ENCODE results near the gene CEACAM21.

The CEACAM21 gene

GRCh38 chr19:41575998-41576397 lies at the start of gene CEACAM21:
Gene CEACAM21, plus strand, starts transcription at chr19:41576166. Its CDS starts 109 bp downstream, at chr19:41576275.
- peak; percentile 59 for DNase-seq (ENCODE audit: low spot score)

- no peak for DNase-seq (ENCODE audit: low spot score)
These were observed 48.9 kb upstream of the CEACAM21 start for GRCh38 chr19:41527089-41527488.

- no peak for DNase-seq (ENCODE audit: low spot score)
These were observed 47.9 kb upstream of the CEACAM21 start for GRCh38 chr19:41528106-41528505.

GRCh38 chr19:41529484-41530183 lies 46.3 kb upstream of the CEACAM21 start:
- DNase-seq (ENCODE audit: low spot score) = no peak

- no peak for DNase-seq (ENCODE audit: low spot score)
These were observed 45.8 kb upstream of the CEACAM21 start for GRCh38 chr19:41530184-41530534.

GRCh38 chr19:41530761-41531301 lies 45.1 kb upstream of the CEACAM21 start:
- DNase-seq (ENCODE audit: low spot score) = no peak

GRCh38 chr19:41531438-41532311 lies 44.3 kb upstream of the CEACAM21 start:
- DNase-seq (ENCODE audit: low spot score) = peak; percentile 89

GRCh38 chr19:41532526-41532925 lies 43.4 kb upstream of the CEACAM21 start:
- DNase-seq (ENCODE audit: low spot score) = no peak

- no peak for DNase-seq (ENCODE audit: low spot score)
These were observed 42.2 kb upstream of the CEACAM21 start for GRCh38 chr19:41533671-41534215.

GRCh38 chr19:41535029-41535622 lies 40.8 kb upstream of the CEACAM21 start:
- no peak for DNase-seq (ENCODE audit: low spot score)

GRCh38 chr19:41537789-41538188 lies 38.2 kb upstream of the CEACAM21 start:
- peak; percentile 60 for DNase-seq (ENCODE audit: low spot score)

GRCh38 chr19:41540041-41540695 lies 35.8 kb upstream of the CEACAM21 start:
- DNase-seq (ENCODE audit: low spot score) = no peak

- peak; percentile 89 for DNase-seq (ENCODE audit: low spot score)
These were observed 33.9 kb upstream of the CEACAM21 start for GRCh38 chr19:41541990-41542584.

GRCh38 chr19:41542622-41543021 lies 33.3 kb upstream of the CEACAM21 start:
- no peak for DNase-seq (ENCODE audit: low spot score)

- no peak for DNase-seq (ENCODE audit: low spot score)
These were observed 32.4 kb upstream of the CEACAM21 start for GRCh38 chr19:41543582-41543981.

GRCh38 chr19:41545547-41545946 lies 30.4 kb upstream of the CEACAM21 start:
- DNase-seq (ENCODE audit: low spot score) = no peak

- peak; percentile 44 for DNase-seq (ENCODE audit: low spot score)
These were observed 29.6 kb upstream of the CEACAM21 start for GRCh38 chr19:41546386-41546789.

GRCh38 chr19:41546961-41547360 lies 29.0 kb upstream of the CEACAM21 start:
- DNase-seq (ENCODE audit: low spot score) = no peak

- no peak for DNase-seq (ENCODE audit: low spot score)
These were observed 28.4 kb upstream of the CEACAM21 start for GRCh38 chr19:41547569-41547968.

- no peak for DNase-seq (ENCODE audit: low spot score)
These were observed 27.9 kb upstream of the CEACAM21 start for GRCh38 chr19:41548047-41548446.

- DNase-seq (ENCODE audit: low spot score) = peak; percentile 91
These were observed 26.8 kb upstream of the CEACAM21 start for GRCh38 chr19:41548954-41549688.

Measured in CD4-positive, alpha-beta T cell treated with Interleukin-2 at 100 ng/mL for 4 hours (primary cell).